ENCODE measurements around the gene CDT1. TPM values are rescaled to one million over a fixed set of nuclear protein-coding genes. Genes with fewer than 3 reads are reported as not detected.

Gene CDT1
- total RNA-seq, 1 experiment from 2014 or later: 97.7 TPM

DNA sequence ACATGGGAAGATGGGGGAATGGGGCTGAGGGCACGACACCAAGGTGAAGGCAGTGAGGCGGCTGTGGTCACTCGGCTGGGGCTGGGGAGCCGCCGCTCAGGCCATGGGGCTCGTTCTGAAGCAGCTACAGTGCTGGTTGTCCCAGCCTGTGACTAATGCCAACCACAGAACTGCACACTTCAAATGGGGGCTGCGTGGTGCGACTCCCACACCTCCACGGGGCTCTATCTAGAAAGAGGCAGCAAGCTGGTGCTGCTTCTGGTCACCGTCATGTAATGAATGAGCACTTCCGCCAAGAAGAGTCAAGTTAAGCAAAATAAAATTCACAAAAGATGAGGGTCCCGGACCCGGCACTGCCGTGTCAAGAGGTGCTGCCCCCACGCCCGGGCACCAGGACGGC, 33.2 kb downstream of the CDT1 start:
- no peaks in the 10 kb centered on the region for H3K4me1 Mint-ChIP-seq (ENCODE audit: low read depth, unreplicated experiment)
- H3K4me3 Mint-ChIP-seq (ENCODE audit: unreplicated experiment): no peak overlapping the region
- H3K9me3 Mint-ChIP-seq (ENCODE audit: unreplicated experiment): no peaks in the 10 kb centered on the region
- ChIA-PET POLR2A (no interaction called here), CTCF (no interaction called here)
- no peak for DNase-seq
- Histone ChIP-seq H3K9me3 (no peaks in the 10 kb centered on the region), H3K27me3 (replicated peaks; ENCODE audit: control insufficient read depth, insufficient read depth, low read length) (no peaks in the 10 kb centered on the region), H3K36me3 (ENCODE audit: control insufficient read depth, insufficient read depth, low read length) (peaks cover 3% of the 10 kb centered on the region), H3K4me3 (ENCODE audit: low read depth, low read length) (no peak overlapping the region), H3K4me1 (no peaks in the 10 kb centered on the region)
- no peaks in the 10 kb centered on the region for H3K27me3 Mint-ChIP-seq (ENCODE audit: insufficient read depth, unreplicated experiment)
- TF ChIP-seq, protein P1, sequence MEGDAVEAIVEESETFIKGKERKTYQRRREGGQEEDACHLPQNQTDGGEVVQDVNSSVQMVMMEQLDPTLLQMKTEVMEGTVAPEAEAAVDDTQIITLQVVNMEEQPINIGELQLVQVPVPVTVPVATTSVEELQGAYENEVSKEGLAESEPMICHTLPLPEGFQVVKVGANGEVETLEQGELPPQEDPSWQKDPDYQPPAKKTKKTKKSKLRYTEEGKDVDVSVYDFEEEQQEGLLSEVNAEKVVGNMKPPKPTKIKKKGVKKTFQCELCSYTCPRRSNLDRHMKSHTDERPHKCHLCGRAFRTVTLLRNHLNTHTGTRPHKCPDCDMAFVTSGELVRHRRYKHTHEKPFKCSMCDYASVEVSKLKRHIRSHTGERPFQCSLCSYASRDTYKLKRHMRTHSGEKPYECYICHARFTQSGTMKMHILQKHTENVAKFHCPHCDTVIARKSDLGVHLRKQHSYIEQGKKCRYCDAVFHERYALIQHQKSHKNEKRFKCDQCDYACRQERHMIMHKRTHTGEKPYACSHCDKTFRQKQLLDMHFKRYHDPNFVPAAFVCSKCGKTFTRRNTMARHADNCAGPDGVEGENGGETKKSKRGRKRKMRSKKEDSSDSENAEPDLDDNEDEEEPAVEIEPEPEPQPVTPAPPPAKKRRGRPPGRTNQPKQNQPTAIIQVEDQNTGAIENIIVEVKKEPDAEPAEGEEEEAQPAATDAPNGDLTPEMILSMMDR (IDR thresholded peaks at IDR 0.05; ENCODE audit: insufficient read depth in 1 of 2, low read depth in 1 of 2, low read length in 1 of 2, severe bottlenecking in 1 of 2, unreplicated experiment in 1 of 2): no peak
- no TSS peak for BruUV-seq (replicated peaks)
- intact Hi-C loops (cut with micrococcal nuclease; ENCODE audit: unreplicated experiment): no loop called here
- peaks cover 13% of the 10 kb centered on the region for H3K36me3 Mint-ChIP-seq (ENCODE audit: insufficient read depth, unreplicated experiment)
- H3K27ac Mint-ChIP-seq (ENCODE audit: unreplicated experiment): no peak overlapping the region

DNA sequence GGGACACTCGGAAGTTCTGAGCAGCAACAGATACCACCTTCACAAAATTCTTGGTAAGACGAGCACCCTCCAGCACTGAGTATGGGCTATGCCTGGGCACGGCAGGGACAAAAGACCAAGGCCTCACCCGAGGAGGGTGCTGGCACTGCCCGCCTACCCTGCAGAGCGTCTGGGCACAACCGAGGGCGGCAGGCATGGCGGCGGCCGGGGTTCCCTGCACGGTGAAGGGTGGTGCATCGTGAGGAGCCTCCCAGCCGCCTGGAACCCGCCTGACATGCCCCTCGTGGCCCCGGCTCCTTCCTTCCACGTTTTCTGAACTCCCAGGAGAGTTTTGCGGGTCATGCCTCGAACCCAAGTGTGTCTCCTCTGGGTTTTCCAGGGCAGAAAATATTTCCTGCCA, 34.2 kb downstream of the CDT1 start:
- ChIA-PET CTCF (no interaction called here), POLR2A (no interaction called here)
- peaks cover 3% of the 10 kb centered on the region for H3K36me3 ChIP-seq (ENCODE audit: control insufficient read depth, insufficient read depth, low read length)
- no peaks in the 10 kb centered on the region for H3K9me3 ChIP-seq
- H3K9me3 Mint-ChIP-seq (ENCODE audit: unreplicated experiment): no peaks in the 10 kb centered on the region
- H3K27me3 Mint-ChIP-seq (ENCODE audit: insufficient read depth, unreplicated experiment): no peaks in the 10 kb centered on the region
- no peaks in the 10 kb centered on the region for H3K4me1 ChIP-seq
- BruUV-seq (replicated peaks): no TSS peak
- no peak overlapping the region for H3K4me3 Mint-ChIP-seq (ENCODE audit: unreplicated experiment)
- TF ChIP-seq, protein P1 (IDR thresholded peaks at IDR 0.05; ENCODE audit: insufficient read depth in 1 of 2, low read depth in 1 of 2, low read length in 1 of 2, severe bottlenecking in 1 of 2, unreplicated experiment in 1 of 2): no peak
- no peaks in the 10 kb centered on the region for H3K4me1 Mint-ChIP-seq (ENCODE audit: low read depth, unreplicated experiment)
- H3K36me3 Mint-ChIP-seq (ENCODE audit: insufficient read depth, unreplicated experiment): peaks cover 19% of the 10 kb centered on the region
- DNase-seq: no peak
- H3K27me3 ChIP-seq (replicated peaks; ENCODE audit: control insufficient read depth, insufficient read depth, low read length): no peaks in the 10 kb centered on the region
- no peak overlapping the region for H3K4me3 ChIP-seq (ENCODE audit: low read depth, low read length)
- H3K27ac Mint-ChIP-seq (ENCODE audit: unreplicated experiment): no peak overlapping the region
- intact Hi-C loops (cut with micrococcal nuclease; ENCODE audit: unreplicated experiment): no loop called here

DNA sequence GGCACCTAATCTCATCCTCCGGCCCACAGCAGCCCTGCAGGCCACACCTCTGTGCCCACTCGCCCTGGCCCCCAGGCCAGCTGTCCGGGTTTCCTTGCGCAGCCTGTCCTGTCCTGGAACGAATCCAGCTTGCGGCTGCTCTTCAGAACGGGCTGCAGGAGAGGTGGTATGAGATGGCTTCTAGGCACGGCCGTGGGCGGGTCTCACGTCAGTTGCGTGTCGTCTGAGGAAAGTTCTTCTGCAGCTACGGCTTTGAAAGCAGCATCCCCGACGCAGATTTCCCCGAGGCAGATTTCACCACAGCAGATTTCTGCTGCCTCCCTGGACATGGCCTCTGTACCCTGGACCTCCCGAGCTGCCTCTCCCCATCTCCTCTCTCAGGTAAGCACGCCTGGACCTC, 35.0 kb downstream of the CDT1 start:
- ChIA-PET POLR2A (interaction anchor here (0.6 kb wide), 1 partner anchor 94 kb away, joined by 6 read pairs; no protein-coding TSS in a partner anchor), CTCF (interaction anchor here (1.4 kb wide), 1 partner anchor 19 kb away, joined by 4 read pairs; no protein-coding TSS in a partner anchor)

More for the DNA sequence above, 35.0 kb downstream of the CDT1 start:
- TF ChIP-seq, protein P1 (IDR thresholded peaks at IDR 0.05; ENCODE audit: insufficient read depth in 1 of 2, low read depth in 1 of 2, low read length in 1 of 2, severe bottlenecking in 1 of 2, unreplicated experiment in 1 of 2): no peak
- DNase-seq: no peak
- intact Hi-C loops (cut with micrococcal nuclease; ENCODE audit: unreplicated experiment): no loop called here
- Histone ChIP-seq H3K4me1 (no peaks in the 10 kb centered on the region), H3K27me3 (replicated peaks; ENCODE audit: control insufficient read depth, insufficient read depth, low read length) (no peaks in the 10 kb centered on the region), H3K36me3 (ENCODE audit: control insufficient read depth, insufficient read depth, low read length) (peaks cover 4% of the 10 kb centered on the region), H3K9me3 (no peaks in the 10 kb centered on the region), H3K4me3 (ENCODE audit: low read depth, low read length) (no peak overlapping the region)
- Mint-ChIP-seq H3K36me3 (ENCODE audit: insufficient read depth, unreplicated experiment) (peaks cover 19% of the 10 kb centered on the region), H3K4me1 (ENCODE audit: low read depth, unreplicated experiment) (no peaks in the 10 kb centered on the region), H3K27ac (ENCODE audit: unreplicated experiment) (no peak overlapping the region), H3K9me3 (ENCODE audit: unreplicated experiment) (no peaks in the 10 kb centered on the region), H3K27me3 (ENCODE audit: insufficient read depth, unreplicated experiment) (no peaks in the 10 kb centered on the region), H3K4me3 (ENCODE audit: unreplicated experiment) (no peak overlapping the region)
- BruUV-seq (replicated peaks): no TSS peak
